ENCODE results near the gene CACNA1H.

CACNA1H gene

GRCh38 chr16:1123525-1124230, 29.2 kb upstream of the CACNA1H start:
- no peak for DNase-seq

- DNase-seq = no peak
These were observed 28.6 kb upstream of the CACNA1H start for GRCh38 chr16:1124291-1124690.

GRCh38 chr16:1124795-1125194, 28.1 kb upstream of the CACNA1H start:
- no peak for DNase-seq

- no peak for DNase-seq
These were observed 27.4 kb upstream of the CACNA1H start for GRCh38 chr16:1125471-1125870.

GRCh38 chr16:1126044-1126443, 26.9 kb upstream of the CACNA1H start:
- no peak for DNase-seq

- DNase-seq = no peak
These were observed 26.3 kb upstream of the CACNA1H start for GRCh38 chr16:1126586-1126985.

- DNase-seq = no peak
These were observed 25.8 kb upstream of the CACNA1H start for GRCh38 chr16:1127101-1127500.

- DNase-seq = no peak
These were observed 24.8 kb upstream of the CACNA1H start for GRCh38 chr16:1127971-1128715.

- no peak for DNase-seq
These were observed 23.6 kb upstream of the CACNA1H start for GRCh38 chr16:1129106-1129960.

GRCh38 chr16:1130382-1130781, 22.5 kb upstream of the CACNA1H start:
- no peak for DNase-seq

GRCh38 chr16:1131378-1131994, 21.4 kb upstream of the CACNA1H start:
- no peak for DNase-seq

- no peak for DNase-seq
These were observed 20.5 kb upstream of the CACNA1H start for GRCh38 chr16:1132431-1132830.

GRCh38 chr16:1133271-1133670, 19.6 kb upstream of the CACNA1H start:
- no peak for DNase-seq

- no peak for DNase-seq
These were observed 18.9 kb upstream of the CACNA1H start for GRCh38 chr16:1133810-1134520.

GRCh38 chr16:1134776-1135458, 18.0 kb upstream of the CACNA1H start:
- DNase-seq = no peak

GRCh38 chr16:1135459-1135825, 17.5 kb upstream of the CACNA1H start:
- no peak for DNase-seq

- no peak for DNase-seq
These were observed 15.3 kb upstream of the CACNA1H start for GRCh38 chr16:1137604-1138003.

GRCh38 chr16:1140582-1141162, 12.2 kb upstream of the CACNA1H start:
- no peak for DNase-seq

- DNase-seq = no peak
These were observed 11.7 kb upstream of the CACNA1H start for GRCh38 chr16:1141191-1141590.

- no peak for DNase-seq
These were observed 11.2 kb upstream of the CACNA1H start for GRCh38 chr16:1141716-1142115.

GRCh38 chr16:1142911-1143310, 10.0 kb upstream of the CACNA1H start:
- no peak for DNase-seq
